HFFc6 (cell line): ENCODE results near the gene KRT73. TPM values are rescaled to one million over a fixed set of nuclear protein-coding genes. Genes with fewer than 3 reads are reported as not detected.

Source experiments
- DNase-seq: peaks from one replicate; pipeline ENCODE4 v3.0.0-alpha.2; 2018
- H3K27ac Mint-ChIP-seq: 2 replicates; pipeline ENCODE4 v1.8.0; 2020; ENCODE audit warnings: mild to moderate bottlenecking, mixed read lengths
- H3K27me3 Mint-ChIP-seq: 2 replicates; pipeline ENCODE4 v1.8.0; 2021; ENCODE audit warnings: mild to moderate bottlenecking, moderate library complexity, mixed read lengths; ENCODE audit not compliant: insufficient read depth
- H3K36me3 Mint-ChIP-seq: 2 replicates; pipeline ENCODE4 v1.8.0; 2021; ENCODE audit warnings: low read depth, mixed read lengths
- H3K4me1 Mint-ChIP-seq: 2 replicates; pipeline ENCODE4 v1.8.0; 2020; ENCODE audit warnings: low read depth, mixed read lengths
- H3K4me3 Mint-ChIP-seq: 2 replicates; pipeline ENCODE4 v1.8.0; 2020; ENCODE audit warnings: mild to moderate bottlenecking, moderate library complexity, mixed read lengths
- H3K9me3 Mint-ChIP-seq: 2 replicates; pipeline ENCODE4 v1.8.0; 2020; ENCODE audit warnings: mild to moderate bottlenecking, mixed read lengths
- total RNA-seq, 6 experiments: library from RNA; stranded (reverse); fragmentation: NEBNext Ultra II Directional; extraction: Animal tissue kit (Norgen Biotek cat#: 25700); gene quantifications; 2 replicates in 1 of 6; 3 replicates in 5 of 6; pipeline ENCODE4 v1.2.3, GENCODE V29; 2021
- TF ChIP-seq, protein P1 (sequence below): fragments of 200-600 bp; sonication (generic); IDR thresholded peaks from 2 replicates; pipeline ENCODE4 v1.5.0; 2021; ENCODE audit warnings: antibody characterized with exemption, mild to moderate bottlenecking

Gene KRT73
- total RNA-seq, 6 experiments from 2014 or later: not detected

- Mint-ChIP-seq H3K27me3 (peaks cover 58% of the 10 kb centered on the region), H3K4me1 (no peaks in the 10 kb centered on the region), H3K9me3 (no peaks in the 10 kb centered on the region), H3K4me3 (no peak overlapping the region), H3K27ac (no peak overlapping the region), H3K36me3 (no peaks in the 10 kb centered on the region)
- DNase-seq: no peak
- TF ChIP-seq, protein P1, sequence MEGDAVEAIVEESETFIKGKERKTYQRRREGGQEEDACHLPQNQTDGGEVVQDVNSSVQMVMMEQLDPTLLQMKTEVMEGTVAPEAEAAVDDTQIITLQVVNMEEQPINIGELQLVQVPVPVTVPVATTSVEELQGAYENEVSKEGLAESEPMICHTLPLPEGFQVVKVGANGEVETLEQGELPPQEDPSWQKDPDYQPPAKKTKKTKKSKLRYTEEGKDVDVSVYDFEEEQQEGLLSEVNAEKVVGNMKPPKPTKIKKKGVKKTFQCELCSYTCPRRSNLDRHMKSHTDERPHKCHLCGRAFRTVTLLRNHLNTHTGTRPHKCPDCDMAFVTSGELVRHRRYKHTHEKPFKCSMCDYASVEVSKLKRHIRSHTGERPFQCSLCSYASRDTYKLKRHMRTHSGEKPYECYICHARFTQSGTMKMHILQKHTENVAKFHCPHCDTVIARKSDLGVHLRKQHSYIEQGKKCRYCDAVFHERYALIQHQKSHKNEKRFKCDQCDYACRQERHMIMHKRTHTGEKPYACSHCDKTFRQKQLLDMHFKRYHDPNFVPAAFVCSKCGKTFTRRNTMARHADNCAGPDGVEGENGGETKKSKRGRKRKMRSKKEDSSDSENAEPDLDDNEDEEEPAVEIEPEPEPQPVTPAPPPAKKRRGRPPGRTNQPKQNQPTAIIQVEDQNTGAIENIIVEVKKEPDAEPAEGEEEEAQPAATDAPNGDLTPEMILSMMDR: no peak
Observed at GRCh38 chr12:52662093-52662917, 43.9 kb upstream of the KRT73 start.

DNA sequence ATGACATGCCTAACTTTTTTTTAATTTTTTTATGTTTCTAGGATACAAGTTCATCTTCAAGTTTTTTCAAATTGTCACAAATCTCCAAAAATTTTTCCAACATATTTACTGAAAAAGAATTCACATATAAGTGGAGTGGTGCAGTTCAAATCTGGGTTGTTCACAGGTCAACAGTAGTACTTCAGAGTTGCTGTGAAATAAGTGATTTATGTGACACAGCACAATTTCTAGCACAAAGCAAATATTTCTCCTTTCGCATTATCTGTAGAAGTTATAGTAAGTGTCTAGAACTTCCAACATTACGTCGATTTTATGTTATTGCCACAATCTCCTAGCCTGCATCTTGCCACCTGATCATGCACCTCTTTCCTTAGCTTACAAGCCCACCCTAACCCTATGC is 43.3 kb upstream of the KRT73 start:
- TF ChIP-seq, protein P1: no peak
- Mint-ChIP-seq H3K27me3 (peaks cover 55% of the 10 kb centered on the region), H3K4me1 (no peaks in the 10 kb centered on the region), H3K4me3 (no peak overlapping the region), H3K27ac (no peak overlapping the region), H3K36me3 (no peaks in the 10 kb centered on the region), H3K9me3 (no peaks in the 10 kb centered on the region)
- DNase-seq: no peak

GRCh38 chr12:52660934-52661499 is 42.7 kb upstream of the KRT73 start:
- no peak overlapping the region for H3K4me3 Mint-ChIP-seq
- TF ChIP-seq, protein P1: no peak
- H3K9me3 Mint-ChIP-seq: no peaks in the 10 kb centered on the region
- DNase-seq: no peak
- peaks cover 53% of the 10 kb centered on the region for H3K27me3 Mint-ChIP-seq
- H3K4me1 Mint-ChIP-seq: no peaks in the 10 kb centered on the region
- H3K27ac Mint-ChIP-seq: no peak overlapping the region
- no peaks in the 10 kb centered on the region for H3K36me3 Mint-ChIP-seq

- TF ChIP-seq, protein P1: no peak
- Mint-ChIP-seq H3K36me3 (no peaks in the 10 kb centered on the region), H3K9me3 (no peaks in the 10 kb centered on the region), H3K27me3 (peaks cover 53% of the 10 kb centered on the region), H3K4me3 (no peak overlapping the region), H3K4me1 (no peaks in the 10 kb centered on the region), H3K27ac (no peak overlapping the region)
- no peak for DNase-seq
Observed at GRCh38 chr12:52659951-52660350, 41.6 kb upstream of the KRT73 start.

DNA sequence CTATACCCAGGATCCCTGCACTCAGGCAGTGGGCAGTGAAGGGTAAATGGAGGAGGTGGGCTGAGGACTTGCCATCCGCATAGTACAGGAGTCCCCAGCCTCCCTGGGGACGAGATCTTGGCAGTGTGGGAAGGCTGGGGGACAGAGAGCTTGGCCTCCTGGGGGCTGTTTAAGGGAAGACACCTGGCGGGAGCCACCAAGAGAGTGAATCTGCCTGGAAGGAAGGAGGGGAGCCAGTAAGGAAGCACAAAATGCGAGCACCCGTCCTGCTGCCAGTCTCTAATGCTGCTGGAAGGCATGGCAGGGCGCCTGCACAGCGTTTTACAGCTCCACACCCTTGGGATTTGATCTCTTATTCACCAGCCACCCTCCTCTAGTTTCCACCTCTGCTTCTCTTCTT is 41.0 kb upstream of the KRT73 start:
- peaks cover 47% of the 10 kb centered on the region for H3K27me3 Mint-ChIP-seq
- TF ChIP-seq, protein P1: no peak
- no peak for DNase-seq

More for the DNA sequence above, 41.0 kb upstream of the KRT73 start:
- Mint-ChIP-seq H3K4me1 (no peaks in the 10 kb centered on the region), H3K9me3 (no peaks in the 10 kb centered on the region), H3K27ac (no peak overlapping the region), H3K36me3 (no peaks in the 10 kb centered on the region), H3K4me3 (no peak overlapping the region)
